Activated CD4-positive, CD25-positive, alpha-beta regulatory T cell treated with anti-CD3 and anti-CD28 coated beads, Interleukin-2, amount 50 U/mL, for 16 hours (primary cell): Measurements from ENCODE around the gene MYF5.
"Not testable (repeated sequence)": the region's sequence is repeated elsewhere in the genome, so short reads cannot be mapped to it uniquely, and the experiment has no call there.

Source experiments
- DNase-seq: peaks from one replicate; pipeline ENCODE4 v3.0.0-alpha.2; 2020; ENCODE audit warnings: low read depth, low spot score

MYF5 gene

DNA sequence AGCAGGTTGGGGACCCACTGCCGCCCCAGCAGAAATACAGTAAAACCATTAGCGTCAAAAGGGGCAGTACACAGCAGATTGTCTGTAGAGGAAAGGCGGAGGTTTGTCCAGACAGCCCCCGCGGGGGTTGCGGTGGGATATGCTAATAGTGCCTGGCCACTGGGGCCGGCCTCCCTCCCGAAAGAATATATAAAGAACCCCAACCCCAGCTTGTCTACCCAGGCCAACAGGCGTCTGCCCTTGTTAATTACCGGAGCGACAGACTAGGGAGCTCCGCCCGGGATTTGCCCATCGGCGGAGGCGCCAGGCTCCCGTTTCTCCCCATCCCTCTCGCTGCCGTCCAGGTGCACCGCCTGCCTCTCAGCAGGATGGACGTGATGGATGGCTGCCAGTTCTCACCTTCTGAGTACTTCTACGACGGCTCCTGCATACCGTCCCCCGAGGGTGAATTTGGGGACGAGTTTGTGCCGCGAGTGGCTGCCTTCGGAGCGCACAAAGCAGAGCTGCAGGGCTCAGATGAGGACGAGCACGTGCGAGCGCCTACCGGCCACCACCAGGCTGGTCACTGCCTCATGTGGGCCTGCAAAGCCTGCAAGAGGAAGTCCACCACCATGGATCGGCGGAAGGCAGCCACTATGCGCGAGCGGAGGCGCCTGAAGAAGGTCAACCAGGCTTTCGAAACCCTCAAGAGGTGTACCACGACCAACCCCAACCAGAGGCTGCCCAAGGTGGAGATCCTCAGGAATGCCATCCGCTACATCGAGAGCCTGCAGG is at the start of gene MYF5:
Gene MYF5 (plus strand): TSS at position 217 of the 774 bp plus-strand sequence. CDS start 152 bp downstream, at position 369.
- no peak for DNase-seq

DNA sequence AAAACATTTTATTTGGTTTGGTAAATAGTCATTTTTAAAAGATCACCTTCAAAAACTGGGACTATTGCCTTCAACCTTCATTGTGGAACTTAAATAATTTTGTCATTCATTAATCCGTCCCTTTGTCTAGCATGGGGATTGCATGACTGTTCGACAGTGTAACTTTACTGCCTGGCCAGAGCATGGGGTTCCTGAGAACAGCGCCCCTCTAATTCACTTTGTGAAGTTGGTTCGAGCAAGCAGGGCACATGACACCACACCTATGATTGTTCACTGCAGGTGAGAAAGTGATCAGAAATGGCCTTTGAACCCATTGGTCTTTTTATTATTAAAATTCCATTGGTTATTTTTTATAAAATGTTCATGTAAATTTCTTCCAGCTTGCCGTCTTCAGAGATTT is 46.5 kb upstream of the MYF5 start:
- DNase-seq = no peak

DNA sequence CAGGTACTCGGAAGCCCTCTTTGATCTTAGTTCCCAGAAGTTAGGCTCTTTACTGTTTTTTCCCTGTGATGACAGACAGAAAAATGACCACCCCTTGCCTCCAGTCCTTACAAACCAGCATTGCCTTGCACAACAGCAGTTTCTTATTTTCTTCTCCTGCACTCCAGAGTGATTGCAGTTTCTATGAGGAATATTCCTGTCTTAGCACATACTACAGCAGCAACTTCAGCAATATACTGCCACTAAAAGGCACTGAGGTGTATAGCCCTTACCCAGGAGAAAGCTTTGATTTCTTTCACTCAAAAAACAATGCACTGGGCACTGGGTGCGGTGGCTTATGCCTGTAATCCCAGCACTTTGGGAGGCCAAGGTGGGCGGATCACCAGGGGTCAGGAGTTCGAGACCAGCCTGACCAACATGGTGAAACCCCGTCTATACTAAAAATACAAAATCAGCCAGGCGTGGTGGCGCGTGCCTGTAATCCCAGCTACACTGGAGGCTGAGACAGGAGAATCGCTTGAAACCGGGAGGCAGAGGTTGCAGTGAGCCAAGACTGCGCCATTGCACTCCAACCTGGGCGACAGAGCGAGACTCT is 40.6 kb upstream of the MYF5 start:
- not testable (repeated sequence) for DNase-seq

DNA sequence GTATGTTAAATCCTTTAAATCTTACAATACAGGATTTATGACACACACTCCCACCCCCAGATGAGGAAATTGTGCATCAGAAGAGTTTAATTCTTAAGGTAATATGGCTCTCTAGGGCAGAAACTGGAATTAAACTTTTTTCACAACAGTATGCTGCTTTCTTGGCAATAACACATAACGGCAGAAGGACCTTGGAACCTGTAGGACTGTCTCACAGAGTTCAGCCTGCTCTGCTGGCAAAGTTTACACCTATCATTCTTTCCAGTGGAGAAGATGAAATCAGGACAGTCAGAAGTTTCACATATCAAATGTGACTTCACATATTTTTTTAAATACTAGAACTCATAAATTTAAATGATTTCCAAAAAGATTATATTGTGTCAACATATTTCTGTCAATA is 39.9 kb upstream of the MYF5 start:
- DNase-seq = no peak

DNA sequence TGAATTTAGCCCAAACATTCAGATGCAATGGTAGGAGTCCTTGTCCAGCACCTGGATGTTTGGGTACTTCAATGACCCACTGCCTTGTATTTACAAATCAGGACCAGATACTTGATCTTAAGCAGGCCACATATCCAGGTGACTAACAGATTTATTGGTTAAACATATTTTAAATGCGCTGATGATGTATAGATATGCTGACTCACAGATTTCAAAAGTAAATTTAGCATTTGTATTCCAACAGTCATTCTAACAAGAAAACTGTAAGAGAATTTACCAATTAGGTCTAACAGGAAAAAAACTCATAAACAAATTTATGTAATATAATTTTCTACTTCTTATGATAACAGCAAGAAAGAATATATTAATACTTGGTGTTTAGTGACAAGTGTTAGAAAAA is 38.7 kb upstream of the MYF5 start:
- no peak for DNase-seq

DNA sequence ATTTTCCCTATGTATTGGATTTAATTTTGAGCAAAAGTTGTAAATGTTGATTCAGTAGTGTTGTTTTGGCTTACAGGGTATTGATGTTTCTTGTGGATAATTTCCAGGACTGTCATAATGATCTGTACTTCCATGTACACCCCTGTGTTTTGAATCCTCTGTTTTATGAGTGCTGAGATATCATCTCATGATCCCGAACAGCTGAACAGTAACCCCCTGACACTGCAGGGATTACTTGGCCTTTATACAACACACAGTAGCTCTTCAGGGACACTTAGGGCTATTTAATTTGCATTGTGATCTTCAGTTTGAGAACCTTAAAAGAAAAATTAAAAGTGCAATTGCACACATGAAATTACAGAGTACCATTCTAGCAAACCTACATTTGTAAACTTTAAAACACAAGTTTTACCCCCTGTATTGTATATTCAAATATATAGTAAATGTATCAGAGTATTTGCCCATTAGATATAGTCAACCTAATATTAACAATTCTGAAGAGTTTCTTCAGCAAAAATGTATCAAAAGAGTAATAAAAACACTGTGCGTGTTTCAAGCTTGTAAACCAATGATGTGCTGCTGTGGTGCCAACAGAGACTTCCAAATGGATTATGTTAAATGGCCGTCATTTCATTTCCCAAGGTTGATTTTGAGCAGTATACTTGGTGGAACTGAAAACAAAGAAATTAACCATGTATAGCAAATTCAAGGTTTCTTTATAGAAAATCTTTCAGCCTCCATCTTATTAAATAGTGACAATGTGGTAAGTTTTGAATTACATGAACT is 37.2 kb upstream of the MYF5 start:
- DNase-seq = no peak

DNA sequence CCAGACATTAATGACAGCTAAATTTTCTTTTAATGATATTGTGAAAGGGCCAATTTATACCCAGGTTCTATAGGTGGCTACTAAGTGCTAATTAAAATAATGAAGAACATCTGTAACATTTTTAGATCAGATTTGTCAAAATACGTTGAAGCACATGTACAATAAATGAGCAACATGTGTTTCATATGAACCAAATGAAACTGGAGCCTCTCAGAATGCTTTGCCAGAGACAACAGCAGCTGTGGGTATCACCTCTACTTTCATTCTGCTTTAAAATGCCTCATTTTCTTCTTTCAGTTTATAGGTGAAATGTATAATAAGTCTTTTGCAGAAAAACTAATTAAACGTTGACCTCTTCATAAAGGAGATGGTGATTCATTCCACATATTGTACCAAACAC is 35.4 kb upstream of the MYF5 start:
- DNase-seq = no peak

DNA sequence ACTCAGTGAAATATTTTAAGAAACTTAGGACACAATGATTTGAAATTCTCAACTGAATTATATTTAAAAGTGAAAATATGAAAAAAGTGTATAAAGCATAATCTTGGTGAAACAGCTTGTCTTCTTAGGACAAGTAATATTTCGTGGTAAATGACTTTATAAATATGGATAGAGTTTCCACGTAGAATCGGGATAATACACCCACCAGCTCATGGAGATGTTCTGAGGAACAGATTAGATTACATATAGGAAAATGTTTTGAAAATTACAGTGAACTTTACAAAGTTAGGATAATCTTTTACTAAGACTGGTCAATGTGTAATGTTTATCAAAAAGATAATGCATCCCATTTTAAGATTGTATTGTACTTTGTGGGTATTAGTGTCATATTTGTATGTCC is 34.9 kb upstream of the MYF5 start:
- DNase-seq = no peak

DNA sequence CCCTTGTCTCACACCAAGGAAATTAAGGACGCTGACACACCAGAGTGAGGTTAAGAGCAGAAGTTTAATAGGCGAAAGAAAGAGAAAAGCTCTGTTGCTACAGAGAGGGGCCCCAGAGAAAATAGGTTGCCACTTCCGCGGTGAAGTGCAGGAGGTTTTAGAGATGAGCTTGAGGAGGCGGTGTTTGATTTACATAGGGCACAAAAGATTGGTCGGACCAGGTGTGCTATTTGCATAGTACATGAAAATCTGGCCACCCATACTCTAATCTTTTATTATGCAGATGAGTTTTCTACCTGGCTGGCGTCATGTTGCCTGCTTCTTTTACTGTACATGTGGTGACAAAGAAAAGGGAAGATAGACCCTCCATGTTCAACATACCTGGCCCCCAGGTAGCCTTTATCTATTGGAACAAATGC is 32.6 kb upstream of the MYF5 start:
- no peak for DNase-seq

DNA sequence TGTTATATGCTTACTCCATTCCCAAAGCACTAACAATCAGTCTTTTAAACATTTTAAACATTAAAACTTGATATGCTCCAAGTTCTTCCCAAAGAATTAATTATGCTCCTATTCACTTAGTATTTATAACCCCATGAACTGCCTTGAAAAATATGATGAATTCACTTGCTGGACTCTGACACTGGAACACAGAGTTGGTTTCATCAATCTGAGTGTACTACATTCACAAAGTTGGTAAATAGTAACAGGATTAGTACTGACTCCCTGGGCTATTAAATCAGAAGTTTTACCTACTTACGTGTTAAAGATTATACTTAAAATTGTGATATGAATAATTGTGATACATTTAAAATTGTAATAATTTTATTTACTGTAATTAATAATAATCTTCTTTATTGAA is 26.6 kb upstream of the MYF5 start:
- no peak for DNase-seq

DNA sequence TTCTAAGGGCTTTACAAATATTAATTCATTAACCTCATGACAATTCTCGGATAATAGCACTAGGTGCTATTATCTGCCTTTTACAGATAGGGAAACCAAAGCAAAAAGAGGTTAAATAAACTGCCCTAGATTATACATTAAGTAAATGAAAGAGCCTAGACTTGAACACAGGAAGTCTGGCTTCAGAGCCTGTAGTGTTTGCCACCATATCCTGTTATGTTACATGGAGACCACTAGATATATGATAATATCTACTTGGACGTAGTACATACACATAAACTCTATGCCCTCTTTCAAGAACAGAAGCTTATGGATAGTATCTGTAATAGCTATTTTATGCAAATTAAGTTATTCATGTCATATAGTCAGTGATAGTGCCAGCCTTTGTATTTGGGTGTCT is 26.2 kb upstream of the MYF5 start:
- DNase-seq = no peak

DNA sequence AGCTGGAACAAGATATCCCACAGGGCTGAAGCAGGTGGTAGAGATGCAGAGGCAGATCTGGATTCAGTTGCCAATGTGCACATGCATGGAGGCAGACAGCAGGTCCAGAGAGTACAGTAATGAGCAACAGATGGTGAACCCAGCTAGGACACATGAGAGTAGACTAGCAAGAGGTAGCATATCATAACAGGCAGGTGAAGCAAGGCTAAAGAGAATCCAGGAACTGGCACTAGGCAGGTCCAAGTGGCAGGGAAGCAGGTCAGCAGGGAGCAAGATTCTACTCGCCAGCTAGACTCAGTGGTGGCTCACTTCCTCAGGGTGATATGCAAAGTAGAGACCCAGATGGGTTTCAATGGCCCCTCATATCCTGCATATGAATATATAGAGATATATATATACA is 24.6 kb upstream of the MYF5 start:
- no peak for DNase-seq

DNA sequence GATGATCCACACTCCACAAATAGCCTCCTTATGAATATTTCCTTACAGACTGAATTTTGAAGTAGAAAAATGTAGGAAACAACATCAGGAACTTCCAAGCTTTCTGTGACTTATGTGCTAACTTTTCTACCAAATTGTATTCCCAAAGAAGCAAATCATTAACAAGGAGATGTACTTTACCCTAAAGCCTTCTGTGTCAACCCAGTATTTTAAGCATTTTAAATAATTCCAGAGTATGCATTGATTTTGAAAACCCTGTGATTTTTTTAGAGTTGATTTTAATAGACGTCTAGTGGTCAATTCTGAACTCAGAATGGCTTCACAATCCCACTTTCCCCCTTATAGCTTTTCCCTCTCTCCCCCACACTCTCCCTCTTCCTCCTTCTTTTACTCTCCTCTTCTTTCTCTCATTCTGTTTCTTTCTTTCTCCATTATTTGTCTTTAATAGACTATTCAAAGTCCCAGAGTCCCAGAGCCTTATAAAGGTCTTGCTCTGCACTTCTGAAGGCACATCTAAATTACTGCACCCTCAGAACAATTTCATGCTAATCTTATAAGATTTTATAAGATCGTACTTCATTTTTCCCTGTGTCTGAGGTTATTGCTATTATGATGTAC is 19.3 kb upstream of the MYF5 start:
- DNase-seq = no peak

DNA sequence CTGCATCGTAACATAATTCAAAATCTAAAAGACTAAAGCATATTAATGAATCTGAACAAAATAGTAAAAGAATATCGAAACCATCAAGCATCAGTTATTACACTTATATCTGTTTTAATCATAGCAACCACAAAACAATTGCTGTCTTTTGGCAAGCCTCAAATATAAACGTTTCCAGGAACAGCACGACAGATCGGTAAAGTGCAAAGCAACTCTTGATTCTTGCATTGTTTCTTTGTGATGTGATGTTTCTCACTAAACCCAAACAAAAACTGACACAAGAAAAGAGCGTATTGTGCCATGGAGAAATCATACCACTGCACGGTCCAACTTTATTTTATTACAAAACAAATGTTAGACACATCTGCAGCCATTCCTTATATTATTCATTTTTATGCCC is 18.5 kb upstream of the MYF5 start:
- DNase-seq = no peak

DNA sequence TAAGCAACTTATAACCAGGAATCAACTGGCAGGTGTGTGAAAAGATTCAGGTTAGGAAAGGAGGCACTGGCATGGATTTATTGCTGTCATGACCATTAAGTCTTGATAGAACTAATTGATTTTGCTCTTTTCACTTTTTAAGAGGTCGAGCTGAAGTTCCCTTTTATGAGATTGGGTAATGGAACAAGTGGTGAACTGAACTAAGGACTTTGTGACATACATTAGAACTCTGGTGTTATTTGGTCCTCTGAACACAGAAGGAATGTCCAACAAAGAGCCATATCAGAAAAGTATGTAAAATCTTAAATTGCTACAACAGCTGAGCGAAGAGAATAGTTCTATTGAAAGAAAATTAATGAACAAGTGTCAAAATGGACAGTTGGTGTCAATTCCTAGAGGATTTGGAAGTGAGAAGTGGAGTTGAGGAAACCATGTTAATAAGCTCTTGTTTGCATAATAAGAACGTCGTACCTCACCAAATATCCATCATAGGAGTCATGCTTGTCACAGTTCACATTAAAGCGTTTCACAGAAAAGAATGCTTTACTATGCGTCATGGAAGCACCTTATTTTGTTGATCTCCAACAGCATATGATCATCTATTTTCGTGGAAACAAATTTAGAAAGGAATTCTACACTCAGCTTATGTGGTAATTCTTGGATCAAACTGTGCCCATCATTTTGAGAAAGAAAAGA is 17.7 kb upstream of the MYF5 start:
- DNase-seq = no peak

DNA sequence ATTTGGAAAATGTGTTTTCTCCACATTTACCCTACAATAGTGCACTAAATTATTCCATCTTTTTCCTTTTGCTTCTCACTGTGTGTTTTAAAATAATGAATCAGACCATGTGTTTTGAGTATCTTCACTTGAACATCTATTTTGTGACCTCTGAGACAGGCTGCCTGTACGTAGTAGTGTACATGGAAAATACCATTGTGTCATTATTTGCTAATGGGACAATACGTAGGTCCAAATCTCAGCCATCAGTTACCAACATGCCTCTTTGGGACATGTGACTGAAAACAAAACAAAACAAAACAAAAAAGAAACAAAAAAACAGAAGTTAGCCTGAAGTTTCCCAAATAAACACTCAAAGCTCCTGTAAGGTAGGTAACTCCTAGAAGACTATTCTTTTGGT is 16.4 kb upstream of the MYF5 start:
- DNase-seq = no peak

DNA sequence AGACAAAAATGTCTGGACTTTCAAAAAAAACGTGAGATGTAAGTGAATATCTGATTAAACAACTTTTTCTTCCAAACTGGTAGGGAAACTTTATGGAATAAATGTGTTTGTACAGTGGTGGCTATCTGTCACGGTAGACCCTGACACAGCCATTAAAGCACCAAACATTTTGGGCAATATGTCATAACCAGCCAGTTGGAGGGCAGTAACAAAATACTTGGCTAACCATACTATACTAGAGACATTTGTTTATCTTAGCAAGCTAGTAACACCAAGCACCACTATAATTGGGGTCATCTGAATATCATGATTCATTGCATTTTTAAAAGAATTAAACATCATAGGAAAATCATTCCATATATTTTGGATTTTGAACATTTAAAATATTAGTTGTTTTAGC is 15.3 kb upstream of the MYF5 start:
- DNase-seq = no peak

DNA sequence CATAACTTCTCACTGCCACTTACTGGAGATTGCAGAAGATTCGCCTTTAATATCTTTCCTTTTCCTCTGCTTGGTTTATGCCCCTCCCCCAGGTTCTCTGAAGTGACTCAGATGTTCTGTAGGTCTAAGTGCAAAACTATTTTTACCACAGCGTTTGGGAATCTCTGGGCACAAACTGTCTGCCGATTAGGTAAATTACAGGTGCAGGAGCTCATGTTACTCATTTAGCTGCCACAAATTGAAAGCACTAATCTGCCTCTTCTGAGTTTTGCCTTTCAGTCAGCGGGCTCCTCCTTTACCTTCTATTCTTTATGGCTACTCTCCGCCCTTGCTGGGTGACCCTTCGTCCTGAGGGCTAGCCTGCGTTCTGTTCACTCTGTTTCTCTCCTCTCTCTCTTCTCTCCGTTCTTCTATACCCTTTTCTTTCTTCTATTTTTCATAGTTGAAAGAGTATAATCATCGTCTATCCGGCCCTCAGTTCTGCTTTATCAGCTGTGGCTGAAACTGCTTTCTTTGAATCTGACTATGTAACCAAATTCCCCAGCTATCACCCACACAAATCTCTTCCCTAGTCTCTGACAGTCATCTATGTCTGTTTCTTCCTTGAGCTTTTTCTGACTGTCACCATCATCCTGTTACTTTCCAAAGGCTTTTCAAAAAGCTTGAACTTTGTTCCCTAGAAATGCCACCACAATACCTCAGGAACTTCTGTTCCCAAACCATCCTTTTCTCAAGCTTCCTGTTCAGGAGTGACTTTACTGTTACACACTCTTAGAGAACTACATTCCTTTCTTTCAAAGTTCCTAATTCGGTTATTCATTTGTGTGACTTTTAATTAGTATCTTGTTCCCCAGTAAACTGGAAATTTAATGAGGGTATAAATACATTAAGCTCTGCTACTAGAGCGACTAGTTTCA is 13.6 kb upstream of the MYF5 start:
- DNase-seq = no peak

DNA sequence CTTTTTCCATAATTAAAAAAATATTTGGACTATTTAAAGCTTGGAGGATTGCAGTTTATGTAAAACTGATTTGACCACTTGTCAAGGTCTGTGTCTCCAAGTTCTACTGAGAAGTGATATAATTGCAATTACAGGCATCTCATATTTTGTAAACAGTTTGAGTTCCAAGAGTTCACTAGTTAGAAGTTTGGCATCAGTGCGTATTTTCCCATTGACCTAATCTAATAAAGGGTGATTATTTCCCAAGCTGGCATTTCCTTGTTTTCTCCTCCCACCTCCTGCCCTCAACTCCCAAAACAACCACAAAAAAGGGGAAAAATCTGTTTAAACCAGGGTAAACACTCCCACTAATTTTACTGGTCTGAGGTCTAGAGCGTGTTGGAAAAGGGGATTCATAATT is 12.3 kb upstream of the MYF5 start:
- no peak for DNase-seq

DNA sequence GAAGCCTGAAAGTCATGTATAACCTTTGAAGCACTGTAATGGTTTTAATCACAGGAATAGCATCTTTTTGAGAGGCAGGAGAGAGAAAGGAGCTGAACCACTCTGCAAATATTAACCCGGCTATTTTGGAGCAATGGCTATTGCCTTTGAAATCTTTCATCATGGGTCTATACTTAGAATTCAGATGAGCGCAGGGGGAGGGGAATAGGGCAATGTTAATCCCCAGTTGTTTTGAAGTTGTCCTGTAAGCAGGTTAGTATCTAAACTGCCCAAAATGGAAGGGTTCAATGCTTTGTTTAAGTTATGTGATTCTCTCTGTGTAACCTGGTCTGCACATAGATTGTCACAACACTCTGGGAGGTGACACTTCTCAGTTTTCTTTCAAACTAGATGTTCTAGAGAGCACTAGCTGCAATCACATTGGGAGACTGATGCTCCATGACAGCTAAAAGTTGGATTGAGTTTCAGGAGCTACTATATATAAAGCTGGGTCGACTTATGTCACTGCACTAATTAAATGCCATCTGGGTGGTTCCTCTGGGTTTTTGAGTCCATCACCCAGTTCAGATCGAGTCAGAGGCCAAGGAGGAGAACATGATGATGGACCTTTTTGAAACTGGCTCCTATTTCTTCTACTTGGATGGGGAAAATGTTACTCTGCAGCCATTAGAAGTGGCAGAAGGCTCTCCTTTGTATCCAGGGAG is 9.4 kb upstream of the MYF5 start, which contains the start of gene MYF6:
Gene MYF6 (plus strand): TSS at position 509 of the 704 bp plus-strand sequence. CDS start 86 bp downstream, at position 595.
- DNase-seq = no peak
